Measurements from ENCODE around the gene SLC25A30.
A peak's percentile ranks its signal among the peaks of the same experiment; 100 is the strongest.
"Not testable (repeated sequence)": the region's sequence is repeated elsewhere in the genome, so short reads cannot be mapped to it uniquely, and the experiment has no call there.

Gene SLC25A30

DNA sequence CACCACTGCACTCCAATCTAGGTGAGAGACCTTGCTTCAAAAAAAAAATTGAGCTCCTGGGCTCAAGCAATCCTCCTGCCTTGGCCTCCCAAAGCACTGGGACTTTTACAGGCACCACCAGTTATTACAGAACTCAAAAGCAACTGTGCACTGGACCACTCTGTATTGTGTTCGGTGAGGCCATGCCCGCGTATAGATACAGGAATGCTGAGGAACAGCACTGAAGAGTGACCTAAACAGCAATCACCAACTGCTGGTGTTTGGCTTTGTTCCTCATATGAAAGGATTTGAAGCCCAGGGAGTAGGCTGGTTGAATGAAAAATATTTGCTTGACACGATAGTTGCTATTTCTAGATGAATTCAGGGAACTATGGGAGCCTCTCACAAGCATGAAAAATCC lies 29.5 kb downstream of the SLC25A30 start:
- DNase-seq = no peak

DNA sequence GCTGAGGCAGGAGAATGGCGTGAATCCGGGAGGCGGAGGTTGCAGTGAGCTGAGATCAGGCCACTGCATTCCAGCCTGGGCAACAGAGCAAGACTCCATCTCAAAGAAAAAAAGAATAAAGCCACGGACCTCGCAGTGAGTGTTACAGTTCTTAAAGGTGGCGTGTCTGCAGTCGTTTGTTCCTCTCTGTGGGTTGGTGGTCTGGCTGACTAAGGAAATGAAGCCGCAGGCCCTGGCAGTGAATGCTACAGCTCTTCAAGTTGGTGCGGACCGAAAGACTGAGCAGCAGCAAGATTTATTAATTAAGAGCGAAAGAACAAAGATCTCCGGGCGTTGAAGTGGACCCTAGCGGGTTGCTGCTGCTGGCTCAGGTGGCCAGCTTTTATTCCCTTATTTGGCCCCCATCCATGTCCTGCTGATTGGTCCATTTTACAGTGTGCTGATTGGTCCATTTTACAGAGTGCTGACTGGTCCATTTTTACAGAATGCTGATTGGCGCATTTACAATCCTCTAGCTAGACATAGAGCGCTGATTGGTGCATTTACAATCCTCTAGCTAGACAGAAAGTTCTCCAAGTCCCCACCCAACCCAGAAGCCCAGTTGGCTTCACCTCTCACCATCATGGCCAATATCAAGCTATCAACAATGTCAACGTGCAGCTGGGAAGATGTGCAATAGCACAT lies 31.1 kb downstream of the SLC25A30 start:
- DNase-seq = not testable (repeated sequence)

DNA sequence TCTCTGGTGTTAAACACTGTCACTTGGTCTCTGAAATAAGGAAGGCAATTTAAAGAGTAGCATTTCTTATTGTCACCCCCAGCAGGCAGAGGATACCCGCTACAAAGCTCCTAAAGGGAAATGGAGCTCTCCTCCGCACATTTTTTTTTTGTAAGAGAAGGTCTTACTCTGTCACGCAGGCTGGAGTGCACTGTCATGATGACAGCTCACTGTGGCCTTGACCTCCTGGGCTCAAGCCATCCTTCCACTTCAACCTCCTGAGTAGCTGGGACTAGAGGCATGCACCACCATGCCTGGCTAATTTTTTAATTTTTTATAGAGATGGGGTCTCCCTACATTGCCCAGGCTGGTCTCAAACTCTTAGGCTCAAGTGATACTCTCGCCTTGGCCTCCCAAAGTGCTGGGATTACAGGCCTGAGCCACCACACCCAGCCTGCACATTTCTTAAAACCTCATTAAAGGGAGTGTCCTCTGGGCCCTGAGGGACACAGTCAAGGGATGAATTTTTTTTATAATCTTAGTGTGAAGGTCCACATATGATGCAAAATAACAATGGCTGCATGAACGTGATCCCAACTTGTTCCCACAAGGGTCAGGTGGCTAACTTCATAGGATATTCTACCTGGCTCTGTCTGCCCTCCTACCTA lies 32.1 kb downstream of the SLC25A30 start:
- no peak for DNase-seq

DNA sequence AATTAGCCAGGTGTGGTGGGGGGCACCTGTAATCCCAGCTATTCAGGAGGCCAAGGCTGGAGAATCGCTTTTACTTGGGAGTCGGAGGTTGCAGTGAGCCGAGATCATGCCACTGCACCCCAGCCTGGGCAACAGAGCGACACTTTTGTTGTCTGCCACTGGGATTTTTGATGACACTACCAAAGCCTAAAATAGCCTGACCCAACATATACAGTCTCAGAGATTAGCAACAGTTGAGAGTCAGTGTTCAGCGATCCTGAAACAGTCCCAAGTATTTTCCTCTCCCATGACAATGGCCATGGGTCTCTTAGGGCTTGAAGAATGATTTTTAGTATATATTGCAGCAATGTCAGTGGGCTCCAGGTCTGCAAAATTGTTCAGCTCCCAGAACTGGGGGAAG lies 32.9 kb downstream of the SLC25A30 start:
- no peak for DNase-seq

DNA sequence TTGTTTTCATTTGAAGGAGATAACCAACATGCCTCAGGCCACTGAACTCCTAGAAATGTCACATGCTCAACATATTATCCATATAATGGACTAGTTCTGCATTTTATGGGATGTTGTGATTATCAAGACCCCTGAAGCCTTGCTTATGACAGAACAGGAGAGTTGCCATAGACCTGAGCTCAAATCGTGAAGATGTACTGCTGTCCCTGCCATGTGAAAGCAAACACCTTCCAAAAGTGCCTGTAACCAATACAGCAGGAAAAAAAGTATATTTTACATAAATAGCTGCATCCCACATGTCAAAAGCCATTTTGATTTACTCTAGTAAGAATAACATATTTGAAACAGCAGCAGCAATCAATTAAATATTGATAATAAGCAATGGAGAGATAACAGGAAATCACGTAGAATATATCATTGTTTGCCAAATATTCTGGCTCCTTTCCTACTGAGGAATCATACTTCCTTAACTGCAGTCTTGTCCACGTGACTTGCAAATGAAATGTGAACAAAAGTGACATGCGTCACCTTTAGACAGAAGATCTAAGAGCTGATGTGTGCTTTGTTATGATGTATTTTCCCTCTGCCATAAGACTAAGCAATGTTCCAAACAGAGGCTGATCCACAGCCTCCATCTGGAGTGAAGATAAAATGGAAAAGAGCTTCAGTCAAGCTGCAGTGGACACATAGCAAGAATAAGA lies 33.5 kb downstream of the SLC25A30 start:
- no peak for DNase-seq

DNA sequence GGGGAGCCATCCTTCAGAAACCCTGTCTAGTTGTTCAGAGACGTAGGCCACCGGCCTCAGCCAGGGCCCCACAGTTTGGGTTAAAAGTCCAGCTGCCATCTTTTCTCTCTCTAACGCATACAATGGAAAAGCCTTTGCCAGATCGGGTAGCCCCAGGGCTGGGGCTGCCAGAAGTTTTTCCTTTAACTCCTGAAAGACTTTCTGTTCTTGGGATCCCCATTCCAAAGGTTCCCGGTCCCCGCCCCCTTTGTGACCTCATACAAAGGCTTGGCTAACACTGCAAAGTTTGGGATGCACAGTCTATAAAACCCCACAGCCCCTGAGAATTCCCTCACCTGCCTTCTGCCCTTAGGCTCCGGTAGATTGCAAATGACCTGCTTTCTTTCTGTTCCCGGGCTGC lies 35.4 kb downstream of the SLC25A30 start:
- DNase-seq = not testable (repeated sequence)

DNA sequence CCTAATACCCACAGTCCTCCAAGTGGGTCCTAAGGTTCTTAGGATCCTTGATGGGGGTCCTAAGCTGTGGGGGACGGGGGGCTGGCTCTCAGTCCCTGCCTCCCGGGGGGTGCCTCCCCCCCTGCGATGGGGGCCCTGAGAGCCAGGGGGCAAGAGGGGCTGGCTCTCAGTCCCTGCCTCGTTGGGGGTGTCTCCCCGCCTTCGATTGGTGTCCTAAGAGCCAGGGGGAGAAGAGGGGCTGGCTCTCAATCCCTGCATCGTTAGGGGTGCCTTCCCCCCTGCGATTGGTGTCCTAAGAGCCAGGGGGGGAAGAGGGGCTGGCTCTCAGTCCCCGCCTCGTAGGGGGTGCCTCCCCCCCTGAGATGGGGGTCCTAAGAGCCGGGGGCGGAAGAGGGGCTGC lies 37.0 kb downstream of the SLC25A30 start:
- DNase-seq = no peak

DNA sequence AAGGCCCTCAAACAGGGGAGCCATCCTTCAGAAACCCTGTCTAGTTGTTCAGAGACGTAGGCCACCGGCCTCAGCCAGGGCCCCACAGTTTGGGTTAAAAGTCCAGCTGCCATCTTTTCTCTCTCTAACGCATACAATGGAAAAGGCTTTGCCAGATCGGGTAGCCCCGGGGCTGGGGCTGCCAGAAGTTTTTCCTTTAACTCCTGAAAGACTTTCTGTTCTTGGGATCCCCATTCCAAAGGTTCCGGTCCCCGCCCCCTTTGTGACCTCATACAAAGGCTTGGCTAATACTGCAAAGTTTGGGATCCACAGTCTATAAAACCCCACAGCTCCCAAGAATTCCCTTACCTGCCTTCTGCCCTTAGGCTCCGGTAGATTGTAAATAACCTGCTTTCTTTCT lies 37.5 kb downstream of the SLC25A30 start:
- not testable (repeated sequence) for DNase-seq

DNA sequence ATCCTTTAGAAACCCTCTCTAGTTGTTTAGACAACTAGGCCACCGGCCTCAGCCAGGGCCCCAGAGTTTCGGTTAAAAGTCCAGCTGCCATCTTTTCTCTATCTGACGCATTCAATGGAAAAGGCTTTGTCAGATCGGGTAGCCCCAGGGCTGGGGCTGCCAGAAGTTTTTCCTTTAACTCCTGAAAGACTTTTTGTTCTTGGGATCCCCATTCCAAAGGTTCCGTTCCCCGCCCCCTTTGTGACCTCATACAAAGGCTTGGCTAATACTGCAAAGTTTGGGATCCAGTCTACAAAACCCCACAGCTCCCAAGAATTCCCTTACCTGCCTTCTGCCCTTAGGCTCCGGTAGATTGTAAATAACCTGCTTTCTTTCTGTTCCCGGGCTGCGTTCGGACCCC lies 38.7 kb downstream of the SLC25A30 start:
- not testable (repeated sequence) for DNase-seq

DNA sequence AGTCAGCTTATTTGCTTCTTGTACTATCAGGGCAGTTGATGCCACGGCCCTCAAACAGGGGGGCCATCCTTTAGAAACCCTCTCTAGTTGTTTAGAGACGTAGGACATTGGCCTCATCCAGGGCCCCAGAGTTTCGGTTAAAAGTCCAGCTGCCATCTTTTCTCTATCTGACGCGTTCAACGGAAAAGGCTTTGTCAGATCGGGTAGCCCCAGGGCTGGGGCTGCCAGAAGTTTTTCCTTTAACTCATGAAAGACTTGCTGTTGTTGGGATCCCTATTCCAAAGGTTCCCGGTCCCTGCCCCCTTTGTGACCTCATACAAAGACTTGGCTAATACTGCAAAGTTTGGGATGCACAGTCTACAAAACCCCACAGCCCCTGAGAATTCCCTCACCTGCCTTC lies 39.4 kb downstream of the SLC25A30 start:
- DNase-seq = not testable (repeated sequence)

DNA sequence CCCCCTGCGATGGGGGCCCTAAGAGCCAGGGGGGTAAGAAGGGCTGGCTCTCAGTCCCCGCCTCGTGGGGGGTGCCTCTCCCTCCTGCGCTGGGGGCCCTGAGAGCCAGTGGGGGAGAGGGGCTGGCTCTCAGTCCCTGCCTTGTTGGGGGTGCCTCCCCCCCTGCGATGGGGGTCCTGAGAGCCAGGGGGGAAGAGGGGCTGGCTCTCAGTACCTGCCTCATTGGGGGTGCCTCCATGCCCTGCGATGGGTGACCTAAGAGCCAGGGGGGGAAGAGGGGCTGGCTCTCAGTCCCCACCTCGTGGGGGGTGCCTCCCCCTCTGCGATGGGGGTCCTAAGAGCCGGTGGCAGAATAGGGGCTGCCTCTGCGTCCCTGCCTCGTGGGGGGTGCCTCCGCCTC lies 40.9 kb downstream of the SLC25A30 start:
- DNase-seq = not testable (repeated sequence)

DNA sequence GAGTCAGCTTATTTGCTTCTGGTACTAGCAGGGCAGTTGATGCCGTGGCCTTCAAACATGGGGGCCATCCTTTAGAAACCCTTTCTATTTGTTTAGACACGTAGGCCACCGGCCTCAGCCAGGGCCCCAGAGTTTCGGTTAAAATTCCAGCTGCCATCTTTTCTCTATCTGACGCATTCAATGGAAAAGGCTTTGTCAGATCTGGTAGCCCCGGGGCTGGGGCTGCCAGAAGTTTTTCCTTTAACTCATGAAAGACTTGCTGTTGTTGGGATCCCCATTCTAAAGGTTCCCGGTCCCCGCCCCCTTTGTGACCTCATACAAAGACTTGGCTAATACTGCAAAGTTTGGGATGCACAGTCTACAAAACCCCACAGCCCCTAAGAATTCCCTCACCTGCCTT lies 41.5 kb downstream of the SLC25A30 start:
- DNase-seq = not testable (repeated sequence)

DNA sequence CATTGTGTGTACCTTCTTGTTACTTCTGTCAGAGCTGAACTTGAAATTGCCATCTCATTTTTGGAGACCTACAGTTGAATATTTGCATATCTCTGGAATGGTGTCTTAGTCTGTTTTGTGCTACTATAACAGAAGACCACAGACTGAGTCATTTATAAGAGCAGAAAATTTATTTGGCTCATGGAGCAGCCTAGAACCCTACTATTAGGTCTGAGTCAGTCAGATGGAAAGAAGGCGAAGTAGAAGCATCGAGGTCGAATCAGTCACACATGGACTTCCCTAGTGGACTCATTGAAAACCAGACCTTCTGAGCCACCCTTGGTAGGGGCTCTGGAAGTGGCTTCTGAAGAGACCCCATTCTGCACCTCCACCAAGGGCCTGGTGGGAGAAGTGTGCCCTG lies 43.3 kb downstream of the SLC25A30 start:
- DNase-seq = no peak

DNA sequence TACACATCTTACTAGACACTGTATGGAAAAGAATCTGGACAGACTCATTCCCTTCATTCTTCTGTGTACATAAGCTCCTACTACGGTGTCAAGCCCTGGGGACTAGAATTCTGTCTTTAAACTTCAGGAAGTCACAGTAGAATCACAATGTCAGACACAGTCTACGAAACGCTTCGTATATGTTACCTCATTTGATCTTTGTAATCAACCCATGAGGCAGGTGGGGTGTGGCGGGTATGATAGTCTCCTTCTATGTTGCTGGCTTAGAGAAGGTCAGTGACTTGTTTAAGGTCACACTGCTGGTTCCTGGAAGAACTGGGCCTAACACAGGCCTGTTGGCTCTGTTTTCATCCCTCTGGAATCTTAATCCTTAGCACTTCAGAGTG lies 45.0 kb downstream of the SLC25A30 start:
- DNase-seq = no peak

DNA sequence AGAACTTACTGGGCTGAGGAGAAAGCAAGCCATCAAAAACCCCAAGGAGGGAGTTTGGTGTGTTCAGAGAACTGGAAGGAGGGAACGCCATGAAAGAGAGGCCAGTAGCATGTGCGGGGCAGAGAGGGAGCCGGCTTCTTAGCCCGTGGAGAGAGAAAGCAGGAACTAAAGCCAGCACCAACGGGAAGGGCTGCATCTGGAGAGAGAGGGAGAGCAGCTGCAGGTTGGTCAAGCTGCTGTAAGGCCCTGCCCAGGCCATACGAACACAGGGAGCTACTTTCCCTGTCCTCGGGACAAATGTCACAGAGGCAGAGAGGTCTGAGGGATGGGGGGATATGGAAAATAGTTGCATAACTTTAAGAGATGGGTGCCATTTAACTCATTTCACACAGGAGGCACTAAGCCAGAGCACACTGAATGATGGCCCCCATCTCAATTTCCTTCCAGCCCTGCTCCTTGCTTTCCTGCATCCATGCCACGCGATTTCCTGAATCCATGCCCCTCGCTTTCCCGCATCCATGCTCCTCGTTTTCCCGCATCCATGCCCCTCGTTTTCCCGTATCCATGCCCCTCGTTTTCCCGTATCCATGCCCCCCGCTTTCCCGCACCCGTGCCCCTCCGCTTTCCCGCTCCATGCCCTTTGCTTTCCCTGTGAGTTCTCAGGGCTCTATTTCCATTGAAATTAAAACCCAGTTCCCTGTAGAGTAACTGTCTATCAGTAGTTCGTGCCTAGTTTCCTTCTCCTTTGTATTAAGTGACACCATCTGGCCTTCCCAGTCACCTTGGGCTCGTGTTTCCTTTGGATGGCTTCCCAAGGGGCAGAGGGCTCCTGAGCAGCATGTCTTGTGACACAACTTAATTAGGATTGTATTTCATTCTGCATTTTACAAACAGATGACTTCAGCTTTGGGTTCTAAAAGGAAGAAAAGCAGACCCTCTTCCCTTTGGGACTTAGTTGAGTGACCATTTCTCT lies 45.7 kb downstream of the SLC25A30 start:
- no peak for DNase-seq

DNA sequence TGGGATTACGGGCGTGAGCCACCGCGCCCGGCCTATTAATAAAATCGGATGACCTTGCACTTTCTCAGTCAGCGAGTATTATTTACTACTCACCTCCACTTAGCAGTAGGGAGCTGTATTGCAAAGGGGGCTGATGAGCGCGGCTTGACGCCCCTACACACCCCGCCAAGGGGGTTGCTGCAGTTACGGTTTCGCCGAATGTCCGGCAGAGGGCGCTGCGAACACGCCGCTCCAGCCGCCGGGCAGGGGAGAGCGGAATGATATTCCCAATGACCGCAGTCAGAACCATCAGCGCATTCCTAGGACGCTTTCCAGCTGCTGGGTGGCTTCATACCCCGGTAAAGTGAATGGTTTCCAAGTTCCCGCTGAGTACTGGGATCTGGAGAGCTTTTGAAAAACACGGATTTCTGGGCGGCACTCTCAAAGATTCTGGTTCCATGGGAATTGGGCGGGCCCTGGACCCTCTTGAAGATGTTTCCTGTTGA lies 47.2 kb downstream of the SLC25A30 start:
- peak; percentile 22 for DNase-seq

DNA sequence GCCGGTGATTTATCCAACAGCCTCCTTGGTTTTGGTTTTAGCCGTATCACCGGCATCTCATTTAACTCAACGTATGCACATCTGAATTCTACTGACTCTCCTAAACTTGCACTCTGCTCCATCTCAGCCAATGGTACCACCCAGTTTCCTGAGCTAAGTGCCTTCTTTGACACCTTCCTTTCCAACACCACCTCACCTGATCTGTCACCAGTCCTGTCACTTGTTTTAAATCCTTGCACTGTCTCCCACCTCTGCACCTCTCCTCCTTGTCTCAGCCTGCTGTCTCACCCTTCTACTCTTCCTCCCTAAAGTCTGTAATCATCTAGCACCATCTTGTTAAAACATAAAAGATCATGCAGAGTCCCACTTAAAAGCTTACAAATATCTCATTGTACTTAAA lies 49.1 kb downstream of the SLC25A30 start:
- DNase-seq = no peak

DNA sequence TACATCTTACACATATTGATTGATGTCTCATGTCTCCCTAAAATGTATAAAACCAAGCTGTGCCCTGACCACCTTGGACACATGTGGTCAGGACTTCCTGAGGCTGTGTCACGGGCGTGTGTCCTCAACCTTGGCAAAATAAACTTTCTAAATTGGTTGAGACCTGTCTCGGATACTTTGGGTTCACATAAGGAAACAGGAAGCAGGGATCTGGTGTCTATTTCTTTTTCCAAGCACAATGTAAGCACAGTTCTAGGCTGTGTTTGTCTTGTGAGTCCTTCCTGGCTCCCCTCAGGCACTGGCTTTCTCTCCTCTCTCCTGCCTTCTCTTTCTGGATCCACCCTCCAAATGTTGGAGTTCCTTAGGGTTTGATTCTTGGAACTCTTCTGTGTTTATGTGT lies 49.6 kb downstream of the SLC25A30 start:
- DNase-seq = no peak

DNA sequence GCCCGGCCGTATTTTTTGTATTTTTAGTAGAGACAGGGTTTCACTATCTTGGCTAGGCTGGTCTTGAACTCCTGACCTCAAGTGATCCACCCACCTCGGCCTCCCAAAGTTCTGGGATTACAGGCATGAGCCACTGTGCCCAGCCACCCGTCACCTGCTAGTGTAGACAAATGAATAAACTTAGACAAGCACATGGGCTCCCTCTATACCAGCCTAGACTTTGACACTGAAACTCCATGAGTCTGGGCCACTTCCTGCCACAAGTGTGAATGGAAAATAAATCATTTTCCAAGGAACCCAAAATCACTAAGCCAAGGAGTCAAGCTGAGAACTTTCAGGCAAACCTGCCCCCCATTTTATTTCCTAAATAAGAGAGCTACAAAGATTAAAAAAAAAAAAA lies 50.2 kb downstream of the SLC25A30 start:
- DNase-seq = no peak

DNA sequence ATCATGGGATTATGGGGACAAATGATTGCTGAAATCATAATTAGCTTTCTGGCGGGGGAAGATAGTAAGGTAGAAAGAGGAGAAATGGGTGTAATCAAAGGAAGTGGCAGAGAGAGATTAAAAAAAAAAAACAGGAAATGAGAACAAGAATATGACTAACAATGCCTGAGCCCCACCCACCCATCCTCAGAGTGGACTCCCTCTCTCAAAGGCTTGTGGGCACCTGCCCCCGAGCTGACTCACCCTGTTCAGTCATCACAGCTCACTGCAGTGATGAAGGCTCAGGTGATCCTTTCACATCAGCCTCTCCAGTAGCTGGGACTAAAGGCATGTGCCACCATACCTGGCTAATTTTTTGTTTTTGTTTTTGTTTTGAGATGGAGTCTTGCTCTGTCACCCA lies 50.8 kb downstream of the SLC25A30 start:
- no peak for DNase-seq

DNA sequence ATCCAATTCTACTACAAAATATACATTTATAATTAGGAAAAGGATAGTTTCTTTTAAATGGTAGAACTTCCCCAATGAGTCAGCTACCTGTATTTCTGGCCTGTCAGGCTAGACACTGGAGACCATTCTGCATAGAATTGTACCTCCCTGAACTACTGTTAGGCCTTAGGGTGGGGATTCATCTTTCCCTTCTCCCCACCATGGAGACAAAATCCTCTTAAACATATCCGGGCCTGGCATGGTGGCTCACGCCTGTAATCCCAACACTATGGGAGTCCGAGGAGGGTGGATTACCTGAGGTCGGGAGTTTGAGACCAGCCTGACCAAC lies 52.7 kb downstream of the SLC25A30 start:
- DNase-seq = no peak

DNA sequence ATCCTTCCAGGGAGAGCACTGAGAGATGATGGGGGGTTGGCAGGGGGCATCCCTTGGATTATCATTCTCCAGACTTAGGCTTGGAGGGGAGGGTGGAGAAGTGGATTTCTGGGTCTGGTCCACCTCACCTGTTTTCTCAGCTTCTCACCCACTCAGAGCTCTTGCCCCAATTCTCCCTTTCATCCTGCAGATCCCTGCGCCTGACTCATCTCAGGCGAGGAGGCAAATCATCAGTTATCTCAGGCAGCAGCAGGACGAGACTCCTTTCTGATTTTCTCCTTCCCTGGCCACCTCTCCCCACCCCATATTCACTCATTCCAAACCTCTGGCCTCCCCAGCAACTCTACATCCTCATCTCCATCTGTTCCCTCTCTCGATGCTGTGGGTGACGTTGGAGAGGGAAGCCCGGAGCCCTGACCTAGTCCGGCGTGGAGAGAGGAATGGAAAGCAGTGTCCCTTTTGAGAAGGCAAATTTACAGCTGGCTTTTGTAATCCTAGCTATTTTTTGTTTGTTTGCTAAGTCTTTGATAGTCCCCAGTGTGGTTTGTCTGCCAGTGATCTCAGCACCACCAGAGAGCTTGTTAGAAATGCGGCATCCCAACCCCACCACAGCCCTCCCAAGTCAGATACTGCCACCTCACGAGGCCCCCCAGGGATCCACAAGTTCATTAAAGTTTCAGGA lies 53.2 kb downstream of the SLC25A30 start:
- DNase-seq = no peak

Measured in NCI-H1105 (cell line).